22Rv1 (cell line): ENCODE measurements around the gene NRG3.

Experiments used
- H3K27ac ChIP-seq: fragments of 450-650 bp; 2 replicates; pipeline ENCODE4 v1.5.1; 2017
- CTCF ChIP-seq: fragments of 450-650 bp; IDR thresholded peaks from 2 replicates; pipeline ENCODE4 v1.5.1; 2017; ENCODE audit warnings: mild to moderate bottlenecking
- ZFX ChIP-seq: fragments of 450-650 bp; IDR thresholded peaks from 2 replicates; pipeline ENCODE4 v1.6.1; 2017; ENCODE audit warnings: antibody characterized with exemption, borderline replicate concordance

NRG3 gene

GRCh38 chr10:82497439-82497838 is 622.4 kb downstream of the NRG3 start:
- TF ChIP-seq CTCF, result no peak
- TF ChIP-seq ZFX, result no peak

GRCh38 chr10:82498976-82499375 is 624.0 kb downstream of the NRG3 start:
- no peak overlapping the region for H3K27ac ChIP-seq
- TF ChIP-seq ZFX, result no peak
- TF ChIP-seq CTCF, result no peak

More at GRCh38 chr10:82497439-82497838, 622.4 kb downstream of the NRG3 start:
- no peak overlapping the region for H3K27ac ChIP-seq

- no peak overlapping the region for H3K27ac ChIP-seq
- TF ChIP-seq CTCF, result no peak
- TF ChIP-seq ZFX, result no peak
Observed at GRCh38 chr10:82505009-82505408, 630.0 kb downstream of the NRG3 start.

GRCh38 chr10:82506680-82507376 is 631.8 kb downstream of the NRG3 start:
- TF ChIP-seq CTCF (no peak), ZFX (no peak)
- H3K27ac ChIP-seq, result no peak overlapping the region

- TF ChIP-seq ZFX, result no peak
- no peak for TF ChIP-seq CTCF
Observed at GRCh38 chr10:82515256-82515655, 640.3 kb downstream of the NRG3 start.

GRCh38 chr10:82529062-82529461 is 654.1 kb downstream of the NRG3 start:
- TF ChIP-seq ZFX (no peak), CTCF (no peak)
- no peak overlapping the region for H3K27ac ChIP-seq

More at GRCh38 chr10:82515256-82515655, 640.3 kb downstream of the NRG3 start:
- no peak overlapping the region for H3K27ac ChIP-seq

- H3K27ac ChIP-seq, result no peak overlapping the region
- TF ChIP-seq CTCF (no peak), ZFX (no peak)
Observed at GRCh38 chr10:82535457-82535856, 660.5 kb downstream of the NRG3 start.
